NCI-H2029 treated with DMSO at 0.1 percent for 48 hours (cell line): ENCODE data around the gene EMP1.

Experiments
- DNase-seq: peaks from one replicate; lab custom pipeline; 2025; lab: John Stamatoyannopoulos, UW

EMP1 gene

GRCh38 chr12:13196130-13196921, at the start of gene EMP1:
Gene EMP1 (plus strand): TSS chr12:13196726. CDS start chr12:13211511, 14,785 bp downstream.
- no peak for DNase-seq

- no peak for DNase-seq
Observed at GRCh38 chr12:13147688-13148484, 48.6 kb upstream of the EMP1 start.

GRCh38 chr12:13148485-13148847, 48.1 kb upstream of the EMP1 start:
- no peak for DNase-seq

GRCh38 chr12:13149411-13149810, 47.1 kb upstream of the EMP1 start:
- DNase-seq, result no peak

GRCh38 chr12:13152281-13152680, 44.2 kb upstream of the EMP1 start:
- DNase-seq, result no peak

GRCh38 chr12:13152756-13153155, 43.8 kb upstream of the EMP1 start:
- DNase-seq, result no peak

- DNase-seq, result no peak
Observed at GRCh38 chr12:13153180-13153579, 43.3 kb upstream of the EMP1 start.

GRCh38 chr12:13154027-13154538, 42.4 kb upstream of the EMP1 start:
- DNase-seq, result no peak

- DNase-seq, result no peak
Observed at GRCh38 chr12:13154831-13155230, 41.7 kb upstream of the EMP1 start.

GRCh38 chr12:13156277-13156676, 40.2 kb upstream of the EMP1 start:
- DNase-seq, result no peak

- no peak for DNase-seq
Observed at GRCh38 chr12:13161172-13161571, 35.4 kb upstream of the EMP1 start.

- DNase-seq, result no peak
Observed at GRCh38 chr12:13162904-13163303, 33.6 kb upstream of the EMP1 start.

GRCh38 chr12:13163868-13164635, 32.5 kb upstream of the EMP1 start:
- no peak for DNase-seq

GRCh38 chr12:13164921-13165616, 31.5 kb upstream of the EMP1 start:
- no peak for DNase-seq

GRCh38 chr12:13165617-13166041, 30.9 kb upstream of the EMP1 start:
- DNase-seq, result no peak

- no peak for DNase-seq
Observed at GRCh38 chr12:13167226-13167625, 29.3 kb upstream of the EMP1 start.

GRCh38 chr12:13167906-13168305, 28.6 kb upstream of the EMP1 start:
- DNase-seq, result no peak

GRCh38 chr12:13169272-13169671, 27.3 kb upstream of the EMP1 start:
- DNase-seq, result no peak

- no peak for DNase-seq
Observed at GRCh38 chr12:13170892-13171490, 25.5 kb upstream of the EMP1 start.

- DNase-seq, result no peak
Observed at GRCh38 chr12:13171921-13172859, 24.3 kb upstream of the EMP1 start.
